CD4-positive, CD25-positive, alpha-beta regulatory T cell (primary cell): ENCODE measurements around the gene SFXN5. TPM values are rescaled to one million over a fixed set of nuclear protein-coding genes. Genes with fewer than 3 reads are reported as not detected.
A peak's percentile ranks its signal among the peaks of the same experiment; 100 is the strongest.

Experiments used
- ATAC-seq, 2 donors: fragments of 150-1000 bp; cut with Tn5 transposase; one replicate each; pipeline ENCODE4 v1.10.0; 2021; ENCODE audit warnings: low read depth in 2 of 2, moderate number of reproducible peaks in 2 of 2, moderate library complexity in 1 of 2
- DNase-seq, 3 donors: peaks; one replicate each; pipeline versions ENCODE4 v3.0.0 to v3.0.0-alpha.2; 2012 to 2022; ENCODE audit warnings: mixed read lengths in 1 of 3
- H3K27ac ChIP-seq: one replicate; pipeline ENCODE4 v1.7.0; 2013; ENCODE audit warnings: mild to moderate bottlenecking, low read length; ENCODE audit not compliant: insufficient read depth, poor library complexity, severe bottlenecking
- H3K27me3 ChIP-seq: one replicate; pipeline ENCODE4 v1.7.0; 2013; ENCODE audit warnings: low read length; ENCODE audit not compliant: control insufficient read depth, insufficient read depth
- H3K36me3 ChIP-seq: one replicate; pipeline ENCODE4 v1.7.0; 2013; ENCODE audit warnings: mild to moderate bottlenecking, low read length, moderate library complexity; ENCODE audit not compliant: control insufficient read depth, insufficient read depth
- H3K4me1 ChIP-seq: 2 replicates; pipeline ENCODE4 v1.7.0; 2013; ENCODE audit warnings: mild to moderate bottlenecking, low read length; ENCODE audit not compliant: insufficient read depth, control insufficient read depth, poor library complexity, severe bottlenecking
- H3K4me3 ChIP-seq: one replicate; pipeline ENCODE4 v1.7.0; 2013; ENCODE audit warnings: low read depth, mild to moderate bottlenecking, low read length, moderate library complexity
- H3K9me3 ChIP-seq, 2 experiments: 1 replicate in 1 of 2; 2 replicates in 1 of 2; pipeline ENCODE4 v1.7.0; 2013; ENCODE audit warnings: low read length in 2 of 2, mild to moderate bottlenecking in 1 of 2, moderate library complexity in 1 of 2; ENCODE audit not compliant: control insufficient read depth in 2 of 2
- H3K27ac Mint-ChIP-seq, 3 donors: one replicate each; pipeline ENCODE4 v1.8.0; 2020 to 2022; ENCODE audit warnings: mild to moderate bottlenecking in 3 of 3, mixed read lengths in 3 of 3, moderate library complexity in 2 of 3
- H3K27me3 Mint-ChIP-seq: one replicate; pipeline ENCODE4 v1.8.0; 2022; ENCODE audit warnings: mild to moderate bottlenecking, mixed read lengths
- H3K36me3 Mint-ChIP-seq: one replicate; pipeline ENCODE4 v1.8.0; 2020; ENCODE audit warnings: mixed read lengths
- H3K4me1 Mint-ChIP-seq, 4 donors: one replicate each; pipeline ENCODE4 v1.8.0; 2020 to 2022; ENCODE audit warnings: mixed read lengths in 4 of 4, mild to moderate bottlenecking in 1 of 4
- H3K4me3 Mint-ChIP-seq, 4 donors: one replicate each; pipeline ENCODE4 v1.8.0; 2020 to 2022; ENCODE audit warnings: mild to moderate bottlenecking in 4 of 4, mixed read lengths in 4 of 4, moderate library complexity in 3 of 4
- H3K9me3 Mint-ChIP-seq, 7 donors: one replicate each; pipeline ENCODE4 v1.8.0; 2020 to 2022; ENCODE audit warnings: mixed read lengths in 7 of 7, mild to moderate bottlenecking in 3 of 7, moderate library complexity in 2 of 7
- polyA plus RNA-seq, 4 donors: library from polyadenylated mRNA; unstranded; fragments of 300-500 nt; fragmentation: Illumina TruSeq; gene quantifications; one replicate each; pipeline ENCODE4 v1.2.3, GENCODE V29; 2021
- total RNA-seq: library from RNA; stranded (reverse); gene quantifications from one replicate; pipeline ENCODE4 v1.2.3, GENCODE V29; 2022

SFXN5 gene
- total and polyA plus RNA-seq, 5 donors from 2014 or later: 1.0 to 8.0 (median 1.9) TPM

DNA sequence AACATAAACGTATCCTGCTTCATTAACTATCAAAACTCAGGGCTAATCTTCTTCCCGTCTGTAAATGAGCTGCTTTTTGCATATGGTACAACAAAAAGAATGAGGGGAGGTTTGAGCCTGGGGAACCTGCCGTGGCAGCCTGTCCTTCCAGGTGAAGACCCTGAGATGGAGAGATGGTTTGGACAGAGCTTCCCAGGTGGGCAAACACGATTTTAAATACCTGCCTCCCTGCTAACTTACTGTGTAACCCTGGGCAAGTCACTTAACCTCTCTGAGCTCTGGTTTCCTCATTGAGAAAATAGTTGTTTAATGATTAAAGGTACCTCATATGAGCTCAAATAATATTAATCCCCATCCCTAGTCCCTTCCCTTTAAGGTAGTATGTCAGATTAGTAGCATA, 145.1 kb downstream of the SFXN5 start:
- peaks cover 0 to 21% (median 8%) of the 10 kb centered on the region in 4 donors for H3K4me1 Mint-ChIP-seq
- peaks cover 26% of the 10 kb centered on the region for H3K27me3 Mint-ChIP-seq
- Histone ChIP-seq H3K4me3 (no peak overlapping the region), H3K4me1 (peaks cover 6% of the 10 kb centered on the region), H3K27me3 (peaks cover 54% of the 10 kb centered on the region), H3K9me3 (no peaks in the 10 kb centered on the region), H3K36me3 (no peaks in the 10 kb centered on the region), H3K27ac (no peak overlapping the region)
- no peak overlapping the region for H3K4me3 Mint-ChIP-seq
- no peaks in the 10 kb centered on the region for H3K36me3 Mint-ChIP-seq
- ATAC-seq (no peak), DNase-seq (no peak)
- H3K27ac Mint-ChIP-seq: no peak overlapping the region
- peaks cover 0 to 4% (median 0%) of the 10 kb centered on the region in 7 donors for H3K9me3 Mint-ChIP-seq

DNA sequence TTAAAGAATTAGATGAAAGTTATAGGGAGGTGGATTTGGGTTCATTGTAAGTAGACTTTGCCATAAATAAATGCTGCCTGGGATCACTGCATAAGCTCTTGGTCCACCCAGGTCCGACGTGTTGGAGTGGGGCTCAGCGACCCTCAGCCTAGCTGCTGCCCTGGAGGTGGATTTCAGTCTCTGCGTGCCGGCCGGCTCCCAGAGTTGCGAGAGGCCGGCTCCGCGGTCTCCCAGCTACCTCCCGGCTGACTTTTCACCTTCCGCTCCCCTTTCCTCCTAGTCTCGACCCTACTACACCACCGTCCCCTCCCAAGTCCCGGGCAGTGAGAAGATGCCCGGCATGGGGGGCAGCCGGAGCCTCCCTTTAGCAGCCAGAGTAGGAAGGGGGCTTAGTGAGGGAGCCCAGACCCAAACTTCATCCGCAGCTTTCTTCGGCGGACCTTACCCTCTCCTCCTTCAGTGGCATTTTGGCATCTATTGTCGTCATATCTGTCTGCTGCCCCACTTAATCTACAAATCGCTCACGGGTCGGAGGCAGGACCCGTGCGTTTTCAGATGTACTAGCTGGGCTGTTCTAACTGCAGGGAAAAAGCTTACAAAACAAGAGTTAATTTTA, 146.1 kb downstream of the SFXN5 start:
- Mint-ChIP-seq H3K36me3 (no peaks in the 10 kb centered on the region), H3K27me3 (peaks cover 36% of the 10 kb centered on the region), H3K27ac (no peak overlapping the region), H3K9me3 (peaks cover 0 to 4% (median 0%) of the 10 kb centered on the region in 7 donors), H3K4me1 (peaks cover 0 to 23% (median 8%) of the 10 kb centered on the region in 4 donors), H3K4me3 (no peak overlapping the region)
- Histone ChIP-seq H3K4me1 (peaks cover 9% of the 10 kb centered on the region), H3K27ac (no peak overlapping the region), H3K36me3 (no peaks in the 10 kb centered on the region), H3K9me3 (no peaks in the 10 kb centered on the region), H3K27me3 (peaks cover 58% of the 10 kb centered on the region), H3K4me3 (no peak overlapping the region)
- no peak for ATAC-seq
- DNase-seq: no peak

DNA sequence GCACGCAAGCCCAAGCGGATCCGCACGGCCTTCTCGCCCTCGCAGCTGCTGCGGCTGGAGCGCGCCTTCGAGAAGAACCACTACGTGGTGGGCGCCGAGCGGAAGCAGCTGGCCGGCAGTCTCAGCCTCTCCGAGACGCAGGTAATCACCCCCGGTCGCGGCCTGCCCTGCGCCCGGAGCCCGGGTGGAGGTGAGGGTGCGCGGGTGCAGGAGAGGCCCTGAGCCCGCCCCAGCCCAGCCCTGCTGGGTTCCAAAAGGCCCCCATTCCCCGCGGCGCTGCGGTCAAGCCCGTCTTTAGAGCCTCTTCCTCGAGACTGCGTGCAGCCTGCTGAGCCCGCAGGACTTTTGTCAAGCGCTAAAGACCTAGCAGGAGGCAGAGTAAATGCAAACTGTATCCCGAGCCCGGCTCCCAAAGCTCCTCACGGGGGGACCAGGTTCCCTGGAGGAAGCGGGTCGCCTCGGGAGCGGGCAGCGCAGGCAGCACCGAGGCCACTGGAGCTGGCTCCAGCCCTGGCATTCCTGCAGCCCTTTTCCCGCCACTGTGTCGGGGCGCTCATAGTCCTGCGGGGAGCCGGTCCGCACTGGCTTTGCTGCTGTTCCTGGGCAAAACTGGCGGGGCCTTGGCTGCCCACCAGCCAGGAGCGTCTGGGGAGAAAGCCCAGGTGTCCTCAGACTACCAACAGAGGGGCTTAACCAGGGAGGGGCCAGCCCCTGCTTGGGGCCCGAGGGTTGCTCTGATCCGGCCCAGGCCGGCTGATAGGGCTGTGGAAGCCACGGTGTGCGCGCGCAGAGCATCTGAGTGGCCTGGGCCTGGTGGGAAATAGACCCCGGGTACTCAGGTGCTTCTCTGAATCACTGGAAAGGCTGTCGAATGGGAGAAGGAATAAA, 146.9 kb downstream of the SFXN5 start:
- Histone ChIP-seq H3K27me3 (peaks cover 56% of the 10 kb centered on the region), H3K36me3 (no peaks in the 10 kb centered on the region), H3K9me3 (no peaks in the 10 kb centered on the region), H3K27ac (no peak overlapping the region), H3K4me1 (peaks cover 17% of the 10 kb centered on the region), H3K4me3 (no peak overlapping the region)
- no peak for ATAC-seq
- H3K27ac Mint-ChIP-seq: no peak overlapping the region
- H3K9me3 Mint-ChIP-seq: peaks cover 0 to 4% (median 0%) of the 10 kb centered on the region in 7 donors
- H3K36me3 Mint-ChIP-seq: no peaks in the 10 kb centered on the region
- H3K27me3 Mint-ChIP-seq: peaks cover 44% of the 10 kb centered on the region
- H3K4me1 Mint-ChIP-seq: peaks cover 0 to 28% (median 9%) of the 10 kb centered on the region in 4 donors
- H3K4me3 Mint-ChIP-seq: no peak overlapping the region
- DNase-seq: peak in 1 of 3 donors; percentile 12

DNA sequence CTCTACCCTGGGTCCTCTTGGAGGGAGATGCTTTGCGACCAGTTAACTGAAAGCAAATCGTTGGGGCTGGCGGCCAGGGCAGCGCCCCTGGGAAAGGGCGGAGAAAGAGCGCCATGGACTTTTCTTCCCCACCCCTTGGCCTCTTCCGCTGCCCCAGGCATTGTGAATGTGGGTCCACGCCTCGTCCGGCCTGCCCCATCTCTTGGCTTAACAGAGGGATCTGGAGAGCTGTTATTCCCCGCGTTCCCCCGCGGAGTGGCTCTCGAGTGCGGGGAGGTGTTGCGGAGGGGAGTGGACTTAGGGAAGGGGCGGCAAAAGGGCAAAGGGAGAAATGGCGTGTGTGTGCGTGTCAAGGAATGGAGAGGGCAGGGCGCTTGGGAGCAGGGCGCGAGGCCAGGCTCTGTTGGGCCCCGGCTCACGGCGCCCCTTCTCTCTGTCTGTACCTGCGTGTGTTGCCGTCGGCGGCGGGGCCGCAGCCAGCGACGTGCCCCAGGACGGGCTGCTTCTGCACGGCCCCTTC, 147.6 kb downstream of the SFXN5 start:
- Mint-ChIP-seq H3K4me1 (peaks cover 0 to 35% (median 11%) of the 10 kb centered on the region in 4 donors), H3K4me3 (peak overlapping the region in 1 of 4 donors; percentile 24), H3K9me3 (peaks cover 0 to 4% (median 0%) of the 10 kb centered on the region in 7 donors), H3K36me3 (no peaks in the 10 kb centered on the region), H3K27ac (no peak overlapping the region), H3K27me3 (peaks cover 50% of the 10 kb centered on the region)
- Histone ChIP-seq H3K4me1 (peaks cover 19% of the 10 kb centered on the region), H3K36me3 (no peaks in the 10 kb centered on the region), H3K9me3 (no peaks in the 10 kb centered on the region), H3K4me3 (no peak overlapping the region), H3K27me3 (peaks cover 54% of the 10 kb centered on the region), H3K27ac (no peak overlapping the region)
- no peak for ATAC-seq
- no peak for DNase-seq

DNA sequence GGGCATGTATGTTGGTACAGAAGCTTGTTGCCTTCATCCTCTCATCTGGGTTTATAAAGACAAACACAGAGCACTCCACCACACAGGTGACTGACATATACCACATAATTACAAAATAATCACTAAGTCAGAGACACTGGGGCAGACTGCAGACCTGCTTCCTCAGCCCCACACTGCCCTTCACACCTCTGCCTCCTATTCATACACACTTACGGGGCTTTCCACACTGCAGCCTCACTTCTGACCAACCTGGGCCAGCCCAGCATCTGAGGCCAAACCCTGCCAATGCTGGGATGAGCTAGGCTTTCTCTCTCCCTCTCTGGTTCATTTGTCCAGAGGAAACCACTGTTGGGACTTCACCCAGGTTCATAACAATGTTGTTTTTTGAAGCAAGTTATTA, 149.7 kb downstream of the SFXN5 start:
- no peak for DNase-seq
- peaks cover 59% of the 10 kb centered on the region for H3K27me3 Mint-ChIP-seq
- H3K36me3 Mint-ChIP-seq: no peaks in the 10 kb centered on the region
- peaks cover 41% of the 10 kb centered on the region for H3K27me3 ChIP-seq
- H3K4me3 Mint-ChIP-seq: peak overlapping the region in 1 of 4 donors; percentile 30
- no peak overlapping the region for H3K27ac ChIP-seq
- no peak overlapping the region for H3K4me3 ChIP-seq
- peaks cover 37% of the 10 kb centered on the region for H3K4me1 ChIP-seq
- no peak overlapping the region for H3K27ac Mint-ChIP-seq
- H3K9me3 ChIP-seq: no peaks in the 10 kb centered on the region
- ATAC-seq: no peak
- no peaks in the 10 kb centered on the region for H3K36me3 ChIP-seq
- peaks cover 0 to 5% (median 0%) of the 10 kb centered on the region in 7 donors for H3K9me3 Mint-ChIP-seq
- peaks cover 0 to 44% (median 14%) of the 10 kb centered on the region in 4 donors for H3K4me1 Mint-ChIP-seq

DNA sequence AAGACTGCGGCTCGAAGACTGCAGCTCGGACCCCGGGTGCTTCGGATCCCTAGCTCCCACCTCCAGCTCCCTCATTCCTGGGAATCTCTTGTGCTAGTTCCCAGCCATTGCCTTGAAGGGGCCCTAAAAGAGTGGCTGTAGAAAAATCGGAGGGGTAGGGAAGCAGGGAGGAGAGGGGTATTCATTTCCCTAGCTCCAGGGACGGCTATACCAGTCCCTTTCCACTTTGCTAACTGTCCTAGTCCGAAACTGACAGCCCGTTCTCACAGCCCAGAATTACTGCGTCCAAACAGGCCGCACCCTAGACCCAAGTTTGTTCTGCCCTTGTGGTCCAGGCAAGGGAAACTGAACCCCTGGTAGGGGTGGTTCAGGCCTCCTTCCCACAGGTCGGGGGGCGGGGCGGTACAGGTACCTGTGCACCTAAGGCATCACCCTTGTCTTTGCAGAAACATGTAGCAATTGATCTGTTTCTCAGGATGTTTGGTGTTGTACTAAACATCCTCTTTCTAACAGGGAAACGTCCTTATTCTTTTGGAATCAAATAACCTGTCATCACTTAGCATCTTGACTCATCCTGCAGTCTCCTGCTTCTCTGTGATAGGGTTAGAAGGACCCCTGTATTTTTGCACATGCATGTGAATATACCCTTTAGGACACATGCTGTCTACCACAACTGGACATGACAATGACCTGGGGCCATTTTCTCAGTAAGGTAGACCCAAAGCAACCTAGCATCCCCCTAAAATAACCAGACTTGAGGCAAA, 150.2 kb downstream of the SFXN5 start:
- no peaks in the 10 kb centered on the region for H3K9me3 ChIP-seq
- ATAC-seq: no peak

More for the DNA sequence above, 150.2 kb downstream of the SFXN5 start:
- Mint-ChIP-seq H3K4me3 (peak overlapping the region in 2 of 4 donors; percentile 20 to 30), H3K9me3 (peaks cover 0 to 5% (median 0%) of the 10 kb centered on the region in 7 donors), H3K27me3 (peaks cover 65% of the 10 kb centered on the region), H3K36me3 (no peaks in the 10 kb centered on the region), H3K27ac (no peak overlapping the region), H3K4me1 (peaks cover 0 to 48% (median 13%) of the 10 kb centered on the region in 4 donors)
- H3K27ac ChIP-seq: no peak overlapping the region
- peaks cover 35% of the 10 kb centered on the region for H3K27me3 ChIP-seq
- peaks cover 43% of the 10 kb centered on the region for H3K4me1 ChIP-seq
- H3K4me3 ChIP-seq: no peak overlapping the region
- no peaks in the 10 kb centered on the region for H3K36me3 ChIP-seq
- DNase-seq: no peak
